HUDEP-2 (cell line): Measurements from ENCODE around the gene ZSCAN1.
A peak's percentile ranks its signal among the peaks of the same experiment; 100 is the strongest.

ENCODE experiments used
- DNase-seq, 76 experiments: peaks; one replicate each; lab custom pipeline; 2025; ENCODE audit not compliant: unreplicated experiment in 76 of 76; lab: John Stamatoyannopoulos, UW

ZSCAN1 gene

DNA sequence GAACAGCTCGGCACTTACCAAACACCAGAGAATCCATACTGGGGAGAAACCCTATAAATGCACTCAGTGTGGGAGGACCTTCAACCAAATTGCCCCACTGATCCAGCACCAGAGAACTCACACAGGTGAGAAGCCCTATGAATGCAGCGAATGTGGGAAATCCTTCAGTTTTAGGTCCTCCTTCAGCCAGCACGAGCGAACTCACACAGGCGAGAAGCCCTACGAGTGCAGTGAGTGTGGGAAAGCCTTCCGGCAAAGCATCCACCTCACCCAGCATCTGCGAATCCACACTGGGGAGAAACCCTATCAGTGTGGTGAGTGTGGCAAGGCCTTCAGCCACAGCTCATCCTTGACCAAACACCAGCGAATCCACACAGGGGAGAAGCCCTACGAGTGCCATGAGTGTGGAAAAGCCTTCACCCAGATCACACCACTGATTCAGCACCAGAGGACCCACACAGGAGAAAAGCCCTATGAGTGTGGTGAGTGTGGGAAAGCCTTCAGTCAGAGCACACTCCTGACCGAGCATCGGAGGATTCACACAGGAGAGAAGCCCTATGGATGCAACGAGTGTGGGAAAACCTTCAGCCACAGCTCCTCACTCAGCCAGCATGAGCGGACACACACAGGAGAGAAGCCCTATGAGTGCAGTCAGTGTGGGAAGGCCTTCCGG is 33.6 kb downstream of the ZSCAN1 start:
- no peak for DNase-seq

GRCh38 chr19:58079792-58080191 is 46.0 kb downstream of the ZSCAN1 start:
- DNase-seq = no peak

DNA sequence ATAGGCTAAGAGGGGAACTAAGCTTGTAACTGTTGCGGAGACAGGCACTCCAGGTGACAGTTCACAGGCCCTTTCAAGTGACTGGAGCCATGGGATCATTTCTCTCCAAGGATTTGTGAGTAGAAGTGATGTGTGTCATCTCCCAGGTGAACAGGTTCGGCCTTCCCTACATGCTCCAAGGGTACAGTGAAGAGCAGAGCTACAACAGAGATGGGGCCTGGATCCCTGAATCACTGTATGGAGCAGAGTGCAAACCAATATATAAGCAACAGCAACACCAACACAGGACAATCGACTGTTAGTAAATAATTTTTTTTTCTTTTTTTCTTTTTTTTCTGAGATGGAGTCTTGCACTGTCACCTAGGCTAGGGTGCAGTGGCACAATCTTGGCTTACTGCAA is 49.2 kb downstream of the ZSCAN1 start:
- DNase-seq = no peak

DNA sequence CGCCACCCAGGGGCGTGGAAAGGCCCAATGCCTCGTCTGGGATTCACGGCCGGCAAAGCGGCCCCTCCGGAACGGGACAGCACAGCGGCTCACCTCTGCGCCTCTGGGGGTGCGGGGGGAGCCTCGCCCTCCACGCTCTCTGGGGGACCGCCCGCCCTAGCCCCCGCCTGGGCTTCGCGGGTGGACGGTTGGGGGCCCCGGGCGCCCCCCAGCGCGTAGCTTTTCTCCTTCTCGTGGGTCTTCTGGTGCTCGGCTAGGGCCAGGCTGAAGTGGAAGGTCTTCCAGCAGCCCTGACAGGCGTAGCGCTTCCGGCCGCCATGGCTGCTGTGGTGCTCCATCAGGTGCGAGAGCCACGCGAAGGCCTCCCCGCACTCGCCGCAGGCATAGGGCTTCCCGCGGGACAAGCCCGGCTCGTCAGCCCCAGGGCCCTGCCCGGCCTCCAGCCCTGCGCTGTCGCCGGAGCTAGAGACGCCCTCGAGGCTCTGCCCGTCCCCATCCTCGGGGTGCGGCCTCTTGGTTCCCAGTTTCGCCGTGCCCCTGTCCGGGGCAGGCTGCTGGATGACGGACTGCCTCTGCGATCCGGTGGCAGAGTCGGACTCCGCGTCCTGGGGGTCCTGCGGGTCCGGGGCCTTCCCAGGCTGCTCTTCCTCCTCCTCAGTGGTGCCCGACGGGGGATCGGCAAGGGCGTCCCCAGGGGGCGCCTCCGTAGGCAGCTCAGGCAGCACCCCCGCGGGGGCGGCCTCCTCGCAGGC is 50.9 kb downstream of the ZSCAN1 start:
- no peak for DNase-seq

DNA sequence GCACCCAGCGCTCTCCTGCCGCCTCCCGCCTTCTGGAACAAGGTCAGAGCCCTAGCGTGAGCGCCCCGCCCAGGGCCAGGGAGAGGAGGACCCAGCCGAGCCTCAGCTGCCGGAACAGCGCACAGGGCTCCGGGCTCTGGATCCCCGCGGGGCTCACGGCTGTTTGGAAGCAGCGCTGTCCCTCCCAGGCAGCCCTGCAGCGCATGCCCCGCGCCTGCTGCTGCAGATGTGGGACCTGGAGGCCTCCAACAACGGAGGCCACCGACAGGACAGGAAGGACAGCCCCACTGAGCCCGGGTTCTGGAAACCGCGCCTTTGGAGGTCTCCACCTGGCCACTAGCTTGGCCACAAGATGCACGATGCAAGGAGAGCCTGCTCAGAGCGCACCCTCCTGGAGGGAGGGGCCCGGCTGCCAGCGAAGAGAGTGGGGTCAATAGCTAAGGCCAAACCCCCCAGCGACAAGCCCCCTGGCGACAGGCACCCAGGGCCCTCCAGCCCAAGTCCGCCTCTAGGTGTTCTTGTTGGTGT is 51.6 kb downstream of the ZSCAN1 start:
- DNase-seq = no peak

DNA sequence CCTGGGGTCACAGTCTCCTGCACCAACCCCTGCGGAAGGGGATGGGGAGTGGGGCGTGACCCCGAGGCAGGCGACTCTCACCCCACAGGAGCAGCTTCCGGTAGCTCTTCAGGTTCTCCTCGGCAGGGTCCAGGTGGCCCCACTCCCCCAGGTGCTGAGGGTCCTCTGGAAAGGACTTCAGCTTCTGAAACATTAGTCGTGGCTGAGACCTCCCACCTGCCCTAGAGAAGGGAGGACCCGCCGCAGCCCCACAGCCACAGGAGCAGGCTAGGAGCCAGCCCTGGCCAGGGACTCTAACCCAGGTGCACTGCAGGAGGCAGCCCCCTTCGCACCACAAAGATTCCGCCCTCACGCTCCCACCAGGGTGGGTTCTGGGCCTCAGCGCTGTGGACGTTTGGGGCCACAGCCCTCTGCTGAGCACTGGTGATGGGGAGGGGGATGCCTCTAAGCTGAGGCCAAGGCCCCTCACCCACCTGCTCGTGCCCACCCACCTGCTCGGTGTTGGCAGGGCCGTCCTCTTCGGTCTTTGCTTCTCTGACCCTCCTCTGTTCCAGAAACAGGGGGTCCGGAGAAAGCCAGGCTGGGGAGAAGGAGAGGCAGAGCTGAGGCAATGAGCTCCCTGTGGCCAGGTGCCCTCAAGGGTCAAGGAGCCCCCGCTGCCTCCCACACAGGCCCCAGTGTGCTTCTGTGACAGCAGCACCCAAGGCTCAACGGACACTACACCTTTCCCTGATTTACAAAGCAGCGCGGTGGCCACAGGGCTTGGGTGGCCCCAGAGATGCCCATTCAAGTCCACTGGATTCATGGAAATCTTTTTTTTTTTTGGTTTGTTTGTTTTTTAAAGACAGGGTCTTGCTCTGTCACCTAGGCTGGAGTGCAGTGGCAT is 53.2 kb downstream of the ZSCAN1 start:
- no peak for DNase-seq

- DNase-seq = no peak
Measured at GRCh38 chr19:58088521-58089052, 54.8 kb downstream of the ZSCAN1 start.

DNA sequence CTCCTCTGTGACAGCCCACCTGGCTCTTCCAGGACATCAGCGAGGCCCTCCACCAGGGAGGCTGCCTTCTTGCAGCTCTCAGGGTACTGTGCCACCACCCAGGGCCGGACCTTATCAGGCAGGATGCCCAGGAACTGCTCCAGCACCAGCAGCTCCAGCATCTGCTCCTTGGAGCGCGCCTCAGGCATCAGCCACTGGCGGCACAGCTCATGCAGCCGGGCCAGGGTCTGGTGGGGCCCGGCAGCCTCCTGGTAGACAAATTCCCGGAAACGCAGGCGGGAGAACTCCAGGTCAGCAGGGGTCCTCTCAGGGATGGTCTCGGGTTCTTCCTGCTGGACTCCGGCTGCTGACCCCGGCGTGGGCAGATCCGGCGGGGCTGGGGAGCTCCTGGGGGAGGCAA is 56.0 kb downstream of the ZSCAN1 start:
- no peak for DNase-seq

DNA sequence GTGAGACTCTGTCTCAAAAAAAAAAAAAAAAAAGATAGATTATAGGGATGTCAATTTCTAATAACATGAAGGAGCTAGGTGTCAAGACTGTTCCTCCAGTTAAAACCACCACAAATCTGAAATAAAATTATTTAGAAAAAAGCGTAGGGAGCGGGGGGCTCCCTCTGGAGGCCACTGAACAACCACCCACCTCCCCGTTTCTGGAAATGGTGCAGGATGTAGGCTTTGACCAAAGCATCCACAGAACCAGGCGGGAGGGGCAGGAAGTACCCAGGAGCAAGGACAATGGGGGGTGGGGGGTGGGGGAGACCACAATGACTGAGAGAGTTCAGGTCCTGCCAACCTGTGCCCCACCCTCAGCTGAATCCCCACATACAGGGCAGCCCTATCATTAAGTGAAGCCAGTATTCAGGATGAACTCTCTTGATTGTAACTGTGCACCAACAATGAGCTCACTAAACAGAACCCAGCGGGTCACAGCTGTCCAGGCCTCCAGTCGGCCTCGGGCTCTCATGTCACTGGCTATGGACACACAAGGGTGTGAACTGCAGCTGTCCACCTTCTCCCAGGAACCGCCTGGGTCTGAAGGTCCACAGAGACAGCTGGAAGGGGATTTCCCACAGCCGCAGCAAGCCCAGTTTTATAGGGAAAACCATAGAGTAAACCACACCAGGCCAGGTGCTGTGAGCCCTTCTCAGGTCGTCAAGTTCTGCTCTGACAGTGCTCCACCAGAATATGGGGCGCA is 57.6 kb downstream of the ZSCAN1 start:
- no peak for DNase-seq

DNA sequence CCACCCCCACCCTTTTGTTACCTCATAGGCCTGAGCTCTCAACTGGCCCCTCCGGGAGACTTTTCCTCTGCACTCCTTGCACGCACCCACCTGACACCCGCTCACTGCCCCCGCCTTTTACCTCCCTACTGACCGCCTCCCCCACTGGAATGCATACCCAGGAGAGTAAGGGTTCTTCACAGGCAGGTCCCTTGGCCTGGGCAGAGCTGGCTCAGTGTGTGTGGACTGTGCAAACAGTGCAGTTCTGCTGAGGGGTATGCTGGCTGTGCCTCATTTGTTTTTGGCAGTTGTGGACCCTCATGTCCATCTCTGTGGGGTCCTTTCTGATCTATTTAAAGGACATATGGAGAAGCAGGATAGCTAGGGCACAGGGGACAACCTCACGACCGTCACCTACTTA is 59.2 kb downstream of the ZSCAN1 start:
- DNase-seq = no peak

DNA sequence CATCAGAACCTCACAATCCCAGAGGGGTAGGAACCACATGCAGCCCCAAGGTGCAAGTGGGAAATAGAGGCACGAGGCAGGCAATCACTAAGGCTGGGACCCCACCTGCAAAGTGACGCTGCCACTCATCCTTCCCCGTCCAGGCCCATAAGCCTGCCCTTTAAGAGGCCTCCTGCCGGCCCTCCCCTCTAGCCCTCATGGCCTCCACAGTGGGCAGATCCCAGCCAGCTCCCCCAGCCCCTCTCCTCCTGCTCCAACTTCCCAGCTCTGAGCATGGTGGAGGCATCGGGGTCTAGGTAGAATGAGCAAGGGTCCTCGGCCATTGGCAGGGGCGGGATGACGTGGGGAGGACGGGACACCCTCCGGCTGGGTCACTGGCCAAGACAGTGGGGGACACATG is 61.5 kb downstream of the ZSCAN1 start:
- DNase-seq = no peak

- no peak for DNase-seq
Measured at GRCh38 chr19:58096884-58097283, 63.1 kb downstream of the ZSCAN1 start.

DNA sequence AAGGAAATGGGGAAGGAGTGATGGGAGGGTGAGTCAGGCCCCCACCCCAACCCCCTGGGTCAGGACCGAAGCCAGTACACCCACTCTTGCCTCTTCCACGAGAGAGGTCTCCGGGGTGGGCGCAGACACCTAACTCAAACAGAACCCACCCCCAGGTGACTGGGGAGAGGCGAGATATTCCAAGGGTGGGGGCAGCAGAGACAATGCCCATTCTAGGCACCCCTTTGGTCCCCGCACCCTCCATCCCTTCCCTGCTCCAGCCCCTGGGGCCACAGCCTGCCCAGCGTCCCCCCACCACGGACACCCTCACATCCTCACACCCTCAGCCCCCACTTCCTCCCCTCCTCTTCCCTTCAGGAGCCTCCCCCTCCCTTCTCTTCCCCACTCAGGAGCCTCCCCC is 63.5 kb downstream of the ZSCAN1 start:
- no peak for DNase-seq

- DNase-seq = peak in 34 of 76 experiments; percentile 5 to 66 (median 27)
Measured at GRCh38 chr19:58097781-58098681, 64.2 kb downstream of the ZSCAN1 start, which contains the start of gene ZSCAN18. Gene ZSCAN18, minus strand, starts transcription at chr19:58098231. Its CDS starts 7,964 bp downstream, at chr19:58090267.

GRCh38 chr19:58098682-58098998 is 64.8 kb downstream of the ZSCAN1 start:
- DNase-seq = no peak
